Stimulated activated memory B cell treated with anti-CD40 and anti-IgM and Interleukin-4, amounts not matched to agents 10 μg/mL and 1 μg/mL and 100 μg/mL, for 72 hours (primary cell): Measurements from ENCODE around the gene SETDB1.

Experiments
- ATAC-seq: fragments of 150-1000 bp; cut with Tn5 transposase; 2 replicates; pipeline ENCODE4 v1.10.0; 2021
- H3K27ac Mint-ChIP-seq: one replicate; pipeline ENCODE4 v1.8.0; 2022; ENCODE audit warnings: mild to moderate bottlenecking, mixed read lengths
- H3K27me3 Mint-ChIP-seq: one replicate; pipeline ENCODE4 v1.8.0; 2022; ENCODE audit warnings: mixed read lengths
- H3K36me3 Mint-ChIP-seq: one replicate; pipeline ENCODE4 v1.8.0; 2022; ENCODE audit warnings: mixed read lengths
- H3K4me1 Mint-ChIP-seq: one replicate; pipeline ENCODE4 v1.8.0; 2022; ENCODE audit warnings: mixed read lengths
- H3K4me3 Mint-ChIP-seq: one replicate; pipeline ENCODE4 v1.8.0; 2022; ENCODE audit warnings: mild to moderate bottlenecking, moderate library complexity, mixed read lengths
- H3K9me3 Mint-ChIP-seq: one replicate; pipeline ENCODE4 v1.8.0; 2022; ENCODE audit warnings: mixed read lengths

The SETDB1 gene

DNA sequence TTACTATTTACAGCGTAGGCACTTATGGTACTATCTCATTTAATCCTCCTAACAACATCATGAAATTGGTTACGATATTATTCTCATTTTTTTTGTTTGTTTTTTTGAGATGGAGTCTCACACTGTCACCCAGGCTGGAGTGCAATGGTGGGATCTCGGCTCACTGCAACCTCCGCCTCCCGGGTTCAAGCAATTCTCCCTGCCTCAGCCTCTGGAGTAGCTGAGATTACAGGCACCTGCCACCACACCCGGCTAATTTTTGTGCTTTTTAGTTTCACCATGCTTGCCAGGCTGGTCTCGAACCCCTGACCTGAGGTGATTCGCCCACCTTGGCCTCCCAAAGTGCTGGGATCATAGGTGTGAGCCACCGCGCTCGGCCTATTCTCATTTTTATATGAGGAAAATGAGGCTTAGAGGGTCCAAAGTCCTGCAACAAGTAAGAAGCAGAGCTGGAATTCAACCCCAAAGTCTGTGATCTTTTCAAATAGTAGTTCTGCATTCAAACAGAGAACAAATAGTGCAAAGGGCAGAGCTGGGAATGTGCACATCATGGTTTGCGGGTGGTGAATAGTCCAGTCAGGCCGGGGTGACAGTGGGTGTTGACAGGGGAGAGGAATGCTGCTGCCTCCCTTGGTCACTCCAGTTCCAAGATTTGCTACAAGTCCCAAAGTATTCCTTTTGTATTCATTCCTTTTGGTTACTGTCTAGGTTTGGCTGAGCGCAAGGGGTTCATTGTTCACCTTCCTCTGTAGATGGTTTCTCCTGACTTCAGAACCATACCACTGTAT, 86.7 kb downstream of the SETDB1 start:
- peaks cover 5% of the 10 kb centered on the region for H3K36me3 Mint-ChIP-seq
- no peak overlapping the region for H3K27ac Mint-ChIP-seq
- no peak for ATAC-seq
- no peaks in the 10 kb centered on the region for H3K9me3 Mint-ChIP-seq
- H3K4me3 Mint-ChIP-seq = no peak overlapping the region
- no peaks in the 10 kb centered on the region for H3K27me3 Mint-ChIP-seq
- H3K4me1 Mint-ChIP-seq = peaks cover 28% of the 10 kb centered on the region

DNA sequence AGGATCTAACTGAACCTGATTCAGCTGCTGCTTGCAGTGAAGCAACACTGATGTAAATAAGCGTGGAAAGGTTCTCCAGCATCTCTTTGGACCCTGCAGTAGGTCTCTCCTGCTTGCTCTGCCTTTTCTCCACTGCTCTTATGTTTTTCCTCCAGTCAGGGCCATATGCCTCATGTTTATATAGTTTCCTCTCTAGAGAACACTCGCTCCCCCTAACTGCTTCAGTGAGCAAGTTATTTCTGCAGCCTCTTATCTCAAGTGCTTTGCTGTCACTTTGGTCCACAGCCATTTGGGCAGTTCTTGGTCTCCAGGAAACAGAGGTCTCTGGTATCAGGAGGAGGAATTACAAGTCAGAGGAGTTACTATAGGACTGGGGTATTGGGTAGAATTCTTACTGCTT, 87.4 kb downstream of the SETDB1 start:
- ATAC-seq = no peak
- peaks cover 6% of the 10 kb centered on the region for H3K36me3 Mint-ChIP-seq
- no peak overlapping the region for H3K4me3 Mint-ChIP-seq
- H3K4me1 Mint-ChIP-seq = peaks cover 22% of the 10 kb centered on the region
- no peak overlapping the region for H3K27ac Mint-ChIP-seq
- no peaks in the 10 kb centered on the region for H3K27me3 Mint-ChIP-seq
- H3K9me3 Mint-ChIP-seq = no peaks in the 10 kb centered on the region
